Neuronal stem cell (in vitro differentiated cells): ENCODE data around the gene SCGB1C1.
A peak's percentile ranks its signal among the peaks of the same experiment; 100 is the strongest.

Experiments used
- DNase-seq: peaks from one replicate; pipeline ENCODE4 v3.0.0-alpha.2; 2013; ENCODE audit warnings: low spot score
- H2AFZ ChIP-seq: one replicate; pipeline ENCODE4 v1.6.1; 2013; ENCODE audit warnings: mild to moderate bottlenecking, low read length, inconsistent platforms
- H2AK5ac ChIP-seq: 2 replicates; pipeline ENCODE4 v1.6.1; 2013; ENCODE audit warnings: low read depth, mild to moderate bottlenecking, inconsistent platforms, low read length, moderate library complexity, mixed read lengths
- H2BK120ac ChIP-seq: 2 replicates; pipeline ENCODE4 v1.6.1; 2013; ENCODE audit warnings: low read depth, mild to moderate bottlenecking, inconsistent platforms, low read length, moderate library complexity, mixed read lengths
- H2BK12ac ChIP-seq: one replicate; pipeline ENCODE4 v1.6.1; 2013; ENCODE audit warnings: low read length, inconsistent platforms
- H2BK15ac ChIP-seq: 2 replicates; pipeline ENCODE4 v1.6.1; 2013; ENCODE audit warnings: mild to moderate bottlenecking, low read length, inconsistent platforms, mixed read lengths
- H2BK5ac ChIP-seq: one replicate; pipeline ENCODE4 v1.6.1; 2013; ENCODE audit warnings: inconsistent platforms, mild to moderate bottlenecking, low read length, moderate library complexity
- H3K14ac ChIP-seq: one replicate; pipeline ENCODE4 v1.6.1; 2013; ENCODE audit warnings: low read length, inconsistent platforms
- H3K18ac ChIP-seq: 2 replicates; pipeline ENCODE4 v1.6.1; 2013; ENCODE audit warnings: low read length, inconsistent platforms
- H3K23ac ChIP-seq: 2 replicates; pipeline ENCODE4 v1.6.1; 2013; ENCODE audit warnings: low read depth, mild to moderate bottlenecking, mixed read lengths, low read length, inconsistent platforms; ENCODE audit not compliant: poor library complexity
- H3K27ac ChIP-seq: replicated peaks from 3 replicates; pipeline ENCODE4 v1.5.1; 2013; ENCODE audit warnings: low read length, inconsistent platforms
- H3K27me3 ChIP-seq, 3 experiments: 2 replicates each; pipeline ENCODE4 v1.6.1; 2013; ENCODE audit warnings: low read length in 3 of 3, mild to moderate bottlenecking in 2 of 3, inconsistent platforms in 1 of 3, low read depth in 1 of 3, mixed read lengths in 1 of 3, moderate library complexity in 1 of 3; ENCODE audit not compliant: control insufficient read depth in 3 of 3, insufficient read depth in 3 of 3
- H3K36me3 ChIP-seq, 2 donors: replicated peaks in 1 of 2; 2 replicates each; pipeline ENCODE4 v1.6.1; 2013; ENCODE audit warnings: low read length in 2 of 2; ENCODE audit not compliant: control insufficient read depth in 2 of 2, insufficient read depth in 2 of 2
- H3K4ac ChIP-seq: 2 replicates; pipeline ENCODE4 v1.6.1; 2013; ENCODE audit warnings: inconsistent platforms, mild to moderate bottlenecking, low read length, moderate library complexity
- H3K4me1 ChIP-seq, 2 donors: 1 replicate in 1 of 2; 2 replicates in 1 of 2; pipeline ENCODE4 v1.6.1; 2013; ENCODE audit warnings: low read length in 2 of 2, low read depth in 1 of 2; ENCODE audit not compliant: control insufficient read depth in 2 of 2, insufficient read depth in 1 of 2
- H3K4me2 ChIP-seq: one replicate; pipeline ENCODE4 v1.6.1; 2013; ENCODE audit warnings: mild to moderate bottlenecking, low read length, inconsistent platforms; ENCODE audit not compliant: insufficient read depth, poor library complexity, severe bottlenecking
- H3K4me3 ChIP-seq, 2 donors: 2 replicates each; pipeline ENCODE4 v1.5.1; 2013; ENCODE audit warnings: low read length in 2 of 2, mild to moderate bottlenecking in 2 of 2, inconsistent platforms in 1 of 2, moderate library complexity in 1 of 2
- H3K79me1 ChIP-seq: one replicate; pipeline ENCODE4 v1.6.1; 2013; ENCODE audit warnings: low read depth, mild to moderate bottlenecking, inconsistent platforms, low read length, moderate library complexity
- H3K9ac ChIP-seq: one replicate; pipeline ENCODE4 v1.6.1; 2013; ENCODE audit warnings: mild to moderate bottlenecking, low read depth, low read length, inconsistent platforms; ENCODE audit not compliant: poor library complexity
- H3K9me3 ChIP-seq, 2 donors: replicated peaks in 1 of 2; 2 replicates each; pipeline versions ENCODE3 to v1.6.1; 2013; ENCODE audit warnings: low read length in 2 of 2, mild to moderate bottlenecking in 2 of 2, inconsistent platforms in 1 of 2, low read depth in 1 of 2, mixed read lengths in 1 of 2, moderate library complexity in 1 of 2; ENCODE audit not compliant: control insufficient read depth in 2 of 2, insufficient read depth in 1 of 2
- H4K8ac ChIP-seq: one replicate; pipeline ENCODE4 v1.6.1; 2013; ENCODE audit warnings: low read depth, mild to moderate bottlenecking, inconsistent platforms, low read length, moderate library complexity
- H4K91ac ChIP-seq: one replicate; pipeline ENCODE4 v1.6.1; 2013; ENCODE audit warnings: low read length, low read depth, mild to moderate bottlenecking, inconsistent platforms; ENCODE audit not compliant: poor library complexity
- WGBS, 2 donors: extraction: QIAGEN DNeasy Blood & Tissue Kit; methylation state at CpG; one replicate each; pipeline ENCODE4 v1.1.7; 2013; ENCODE audit warnings: missing lambda C conversion rate in 2 of 2, mixed read lengths in 1 of 2; ENCODE audit not compliant: insufficient read length in 2 of 2, insufficient replicate concordance in 1 of 2; ENCODE audit errors: extremely low coverage in 2 of 2; 5-methylcytosine and 5-hydroxymethylcytosine counted together

Gene SCGB1C1

GRCh38 chr11:232783-233565 lies 40.1 kb downstream of the SCGB1C1 start:
- H3K23ac ChIP-seq = no peak overlapping the region
- H4K91ac ChIP-seq = no peak overlapping the region
- no peak overlapping the region for H2BK15ac ChIP-seq
- H3K14ac ChIP-seq = no peak overlapping the region
- H3K9me3 ChIP-seq = no peaks in the 10 kb centered on the region
- H3K4me3 ChIP-seq = no peak overlapping the region
- no peak overlapping the region for H3K4me2 ChIP-seq
- H3K18ac ChIP-seq = no peak overlapping the region
- H4K8ac ChIP-seq = no peak overlapping the region
- H2AFZ ChIP-seq = no peak overlapping the region
- H3K9ac ChIP-seq = no peak overlapping the region
- H2BK120ac ChIP-seq = no peak overlapping the region
- H3K27ac ChIP-seq = no peak overlapping the region
- no peak overlapping the region for H2BK5ac ChIP-seq
- no peak overlapping the region for H2BK12ac ChIP-seq
- H3K4ac ChIP-seq = no peak overlapping the region
- H3K79me1 ChIP-seq = peaks cover 5% of the 10 kb centered on the region
- peaks cover 0 to 4% of the 10 kb centered on the region in 2 donors for H3K4me1 ChIP-seq
- WGBS, 2 donors = no CpG with 5 or more reads among the region's 20 CpGs
- no peak overlapping the region for H2AK5ac ChIP-seq
- no peak for DNase-seq
- H3K27me3 ChIP-seq = no peaks in the 10 kb centered on the region
- H3K36me3 ChIP-seq = peaks cover 0 to 32% of the 10 kb centered on the region in 2 donors

GRCh38 chr11:235180-235579 lies 42.3 kb downstream of the SCGB1C1 start:
- H2BK12ac ChIP-seq = no peak overlapping the region
- H3K4me1 ChIP-seq = peaks cover 0 to 4% of the 10 kb centered on the region in 2 donors
- DNase-seq = no peak
- no peak overlapping the region for H2BK15ac ChIP-seq
- H3K9me3 ChIP-seq = no peaks in the 10 kb centered on the region
- H2AK5ac ChIP-seq = no peak overlapping the region
- no peak overlapping the region for H3K4ac ChIP-seq
- no CpG with 5 or more reads among the region's 8 CpGs for WGBS, 2 donors
- H3K4me2 ChIP-seq = peak overlapping the region; percentile 66
- H3K14ac ChIP-seq = no peak overlapping the region
- H3K27me3 ChIP-seq = no peaks in the 10 kb centered on the region
- peak overlapping the region; percentile 86 to 100 for H3K4me3 ChIP-seq
- no peak overlapping the region for H3K9ac ChIP-seq
- H3K27ac ChIP-seq = no peak overlapping the region
- no peak overlapping the region for H2BK120ac ChIP-seq
- H2AFZ ChIP-seq = no peak overlapping the region
- H4K8ac ChIP-seq = no peak overlapping the region
- H3K18ac ChIP-seq = no peak overlapping the region
- H3K36me3 ChIP-seq = peaks cover 2 to 30% of the 10 kb centered on the region in 2 donors
- no peak overlapping the region for H4K91ac ChIP-seq
- peaks cover 6% of the 10 kb centered on the region for H3K79me1 ChIP-seq
- H2BK5ac ChIP-seq = no peak overlapping the region
- H3K23ac ChIP-seq = no peak overlapping the region

- H3K4me2 ChIP-seq = peak overlapping the region; percentile 66
- H4K91ac ChIP-seq = no peak overlapping the region
- peak overlapping the region; percentile 94 for H3K14ac ChIP-seq
- H3K79me1 ChIP-seq = peaks cover 6% of the 10 kb centered on the region
- peaks cover 0 to 4% of the 10 kb centered on the region in 2 donors for H3K4me1 ChIP-seq
- no peak overlapping the region for H2BK12ac ChIP-seq
- peak overlapping the region; percentile 80 for H3K27ac ChIP-seq
- H3K4me3 ChIP-seq = peak overlapping the region; percentile 86 to 100
- H3K36me3 ChIP-seq = peaks cover 2 to 30% of the 10 kb centered on the region in 2 donors
- peak overlapping the region; percentile 90 for H3K9ac ChIP-seq
- no peak for DNase-seq
- H3K4ac ChIP-seq = no peak overlapping the region
- H2BK5ac ChIP-seq = peak overlapping the region; percentile 72
- H3K18ac ChIP-seq = peak overlapping the region; percentile 96
- no peak overlapping the region for H2AK5ac ChIP-seq
- H2AFZ ChIP-seq = peak overlapping the region; percentile 96
- no peaks in the 10 kb centered on the region for H3K9me3 ChIP-seq
- H2BK15ac ChIP-seq = no peak overlapping the region
- H2BK120ac ChIP-seq = no peak overlapping the region
- WGBS, 2 donors = no CpG with 5 or more reads among the region's 13 CpGs
- peak overlapping the region; percentile 89 for H3K23ac ChIP-seq
- H4K8ac ChIP-seq = no peak overlapping the region
- H3K27me3 ChIP-seq = no peaks in the 10 kb centered on the region
Measured at GRCh38 chr11:235609-235996, 42.7 kb downstream of the SCGB1C1 start.

GRCh38 chr11:235997-236773 lies 43.3 kb downstream of the SCGB1C1 start, which contains the start of gene SIRT3:
Gene SIRT3, minus strand, starts transcription at chr11:236342. Its CDS starts 14 bp downstream, at chr11:236328.
- peak within 1 kb of the TSS; percentile 91 for H3K27ac ChIP-seq
- H2BK5ac ChIP-seq = peak within 1 kb of the TSS; percentile 94
- H3K79me1 ChIP-seq = peaks cover 6% of the 10 kb centered on the region
- peak within 1 kb of the TSS; percentile 96 for H3K4me2 ChIP-seq
- peak within 1 kb of the TSS; percentile 96 for H3K18ac ChIP-seq
- peak within 1 kb of the TSS; percentile 90 for H3K9ac ChIP-seq
- no peak within 1 kb of the TSS for H4K91ac ChIP-seq
- H2BK15ac ChIP-seq = no peak within 1 kb of the TSS
- DNase-seq = peak; percentile 82
- H3K4me1 ChIP-seq = peaks cover 0 to 4% of the 10 kb centered on the region in 2 donors
- H3K23ac ChIP-seq = peak within 1 kb of the TSS; percentile 89
- H2BK120ac ChIP-seq = no peak within 1 kb of the TSS
- no peaks in the 10 kb centered on the region for H3K9me3 ChIP-seq
- H2AK5ac ChIP-seq = peak within 1 kb of the TSS; percentile 38
- H2AFZ ChIP-seq = peak within 1 kb of the TSS; percentile 96
- H3K27me3 ChIP-seq = no peaks in the 10 kb centered on the region
- H3K36me3 ChIP-seq = peaks cover 2 to 35% of the 10 kb centered on the region in 2 donors
- H3K4me3 ChIP-seq = peak within 1 kb of the TSS; percentile 97 to 100
- H3K14ac ChIP-seq = peak within 1 kb of the TSS; percentile 94
- no peak within 1 kb of the TSS for H2BK12ac ChIP-seq
- WGBS, 2 donors = no CpG with 5 or more reads among the region's 70 CpGs
- H3K4ac ChIP-seq = no peak within 1 kb of the TSS
- no peak within 1 kb of the TSS for H4K8ac ChIP-seq
